HK-2 (cell line): ENCODE data around the gene TEX26.

Experiments used
- DNase-seq: peaks from one replicate; pipeline ENCODE4 v3.0.0-alpha.2; 2018; ENCODE audit not compliant: unreplicated experiment

Gene TEX26

GRCh38 chr13:30932481-30933353 is at the start of gene TEX26:
Gene TEX26, plus strand, starts transcription at chr13:30932656. Its CDS starts 60 bp downstream, at chr13:30932716.
- no peak for DNase-seq

DNA sequence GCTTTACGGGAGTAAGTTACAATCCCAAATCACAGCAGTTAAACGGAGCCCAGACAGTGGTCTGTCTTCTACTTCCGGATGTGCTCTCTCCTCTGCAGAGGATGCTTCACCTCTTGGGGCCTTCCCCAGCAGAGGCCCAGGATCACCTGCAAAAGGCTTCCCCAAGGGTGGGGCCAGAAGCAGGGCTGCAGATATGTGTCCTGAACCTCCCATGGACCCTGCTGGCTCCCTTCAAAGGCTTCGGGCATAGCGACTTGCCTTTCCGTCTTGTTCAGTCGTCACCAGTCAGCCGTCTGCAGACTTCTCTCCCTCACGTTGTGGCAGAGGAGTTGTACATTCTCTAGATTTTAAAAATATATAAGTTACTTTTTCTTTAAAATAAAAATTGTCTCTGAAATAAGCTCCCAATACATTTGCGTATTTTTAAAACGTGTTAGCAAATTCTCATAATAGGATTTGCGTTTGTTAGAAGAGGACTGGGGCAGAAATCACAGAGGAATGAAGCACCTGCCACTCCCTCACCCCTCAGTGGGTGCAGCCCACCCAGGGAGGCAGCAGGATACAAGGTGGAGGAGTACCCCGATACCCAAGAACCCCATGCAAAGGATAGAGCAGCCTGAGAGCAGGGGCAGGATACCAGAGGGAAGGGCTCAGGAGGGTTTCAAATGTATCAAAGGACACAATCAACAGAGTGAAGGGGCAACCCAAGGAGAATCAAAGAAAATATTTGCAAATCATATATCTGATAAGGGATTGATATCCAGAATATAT is 49.3 kb upstream of the TEX26 start:
- no peak for DNase-seq

GRCh38 chr13:30884543-30884942 is 47.9 kb upstream of the TEX26 start:
- DNase-seq: no peak

DNA sequence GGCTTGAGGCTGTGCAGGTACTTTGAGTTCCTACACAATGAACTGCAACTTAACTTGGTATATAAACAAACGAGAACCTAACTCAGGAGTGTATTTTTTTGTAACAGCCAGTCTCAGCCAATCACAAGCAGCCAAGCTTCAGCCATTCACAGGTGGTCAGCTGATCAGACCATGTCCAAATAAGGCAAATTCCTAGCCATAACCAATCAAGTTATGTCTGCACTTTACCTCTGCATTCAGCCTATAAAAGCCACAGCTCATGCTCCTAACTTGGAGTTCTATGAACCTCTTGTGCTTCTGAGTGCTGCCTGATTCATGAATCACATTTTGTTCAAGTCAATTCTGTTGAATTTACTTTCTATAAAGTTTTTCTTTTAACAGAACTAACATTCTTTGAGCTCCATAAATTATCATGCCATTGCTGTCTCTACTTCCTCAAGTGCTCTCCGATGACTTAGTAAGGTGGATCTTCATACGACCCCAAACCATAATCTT is 43.2 kb upstream of the TEX26 start:
- no peak for DNase-seq

- DNase-seq: no peak
Observed at GRCh38 chr13:30892966-30893365, 39.5 kb upstream of the TEX26 start.

DNA sequence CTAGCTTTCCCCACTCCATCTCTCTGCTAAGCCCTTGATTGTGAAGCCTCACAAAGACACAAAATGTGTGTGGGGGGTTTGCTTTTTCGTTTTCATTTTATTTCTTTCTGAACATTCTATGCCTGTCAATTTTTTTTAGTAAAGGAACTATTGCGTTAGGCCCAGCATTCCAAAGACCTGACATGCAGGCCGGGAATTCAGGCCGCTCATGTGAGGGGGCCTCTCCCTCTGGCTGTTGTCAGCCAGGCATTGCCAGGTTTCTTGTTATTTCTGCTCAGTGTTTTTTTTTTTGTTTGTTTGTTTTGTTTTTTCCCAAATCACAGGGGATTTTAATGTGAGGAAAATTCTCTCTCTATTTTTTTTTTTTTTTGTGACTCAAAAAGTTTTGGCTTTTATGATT is 36.7 kb upstream of the TEX26 start:
- peak; percentile 30 for DNase-seq

DNA sequence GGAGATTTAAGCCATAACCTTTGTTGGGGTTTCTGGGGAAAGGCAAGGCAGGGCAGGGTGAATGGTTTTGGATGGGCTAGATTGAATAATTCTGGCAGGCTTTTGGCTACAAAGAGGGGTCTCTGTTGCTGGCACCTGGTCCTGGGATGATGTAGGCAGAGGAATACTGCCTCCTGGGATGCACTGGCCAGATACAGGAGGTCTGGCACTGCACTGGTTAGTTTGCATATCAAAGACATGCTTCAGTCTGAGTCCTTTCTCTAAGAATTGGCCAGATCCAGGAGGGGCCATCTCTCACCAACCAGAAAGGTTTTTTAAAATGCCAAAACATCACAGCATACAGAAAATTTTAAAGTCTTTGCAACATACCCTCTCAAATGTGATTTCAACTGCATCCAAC is 34.4 kb upstream of the TEX26 start:
- DNase-seq: no peak

DNA sequence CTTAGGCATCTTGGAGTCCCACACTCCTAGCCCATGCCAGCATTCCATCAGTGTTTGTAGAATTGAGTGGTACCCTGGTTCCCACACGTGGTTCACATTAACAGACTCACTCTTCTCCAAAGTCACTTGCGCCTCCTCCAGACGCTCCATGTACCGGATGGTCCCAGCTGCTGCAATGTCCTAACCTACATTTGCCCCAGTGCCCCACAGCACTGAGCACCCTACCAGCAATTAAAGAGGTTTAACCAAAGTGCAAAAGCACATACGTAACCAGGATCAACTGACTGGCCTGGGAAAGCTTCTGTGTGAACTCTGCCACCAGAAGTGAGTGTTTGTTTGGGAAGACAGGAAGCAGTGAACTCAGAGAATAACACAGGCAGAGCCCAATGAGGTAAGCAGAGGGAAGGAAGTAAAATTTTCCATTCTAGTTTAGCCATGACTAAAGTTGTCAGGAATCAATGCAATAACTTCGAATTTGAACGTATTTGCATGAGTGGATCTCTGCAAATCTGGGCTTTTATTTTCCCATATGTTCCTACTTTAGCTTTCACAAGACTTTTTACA is 33.7 kb upstream of the TEX26 start:
- no peak for DNase-seq

GRCh38 chr13:30900436-30900835 is 32.0 kb upstream of the TEX26 start:
- DNase-seq: no peak

GRCh38 chr13:30900952-30901749 is 31.3 kb upstream of the TEX26 start:
- DNase-seq: no peak

- no peak for DNase-seq
Observed at GRCh38 chr13:30904043-30904442, 28.4 kb upstream of the TEX26 start.

- no peak for DNase-seq
Observed at GRCh38 chr13:30905932-30906383, 26.5 kb upstream of the TEX26 start, which contains the start of gene MEDAG. Gene MEDAG, plus strand, starts transcription at chr13:30906271. Its CDS starts 245 bp downstream, at chr13:30906516.

GRCh38 chr13:30906411-30907051 is 25.9 kb upstream of the TEX26 start:
- no peak for DNase-seq

- DNase-seq: no peak
Observed at GRCh38 chr13:30907121-30907861, 25.2 kb upstream of the TEX26 start.

GRCh38 chr13:30908416-30908980 is 24.0 kb upstream of the TEX26 start:
- no peak for DNase-seq

GRCh38 chr13:30910676-30911075 is 21.8 kb upstream of the TEX26 start:
- DNase-seq: no peak

GRCh38 chr13:30915691-30916541 is 16.5 kb upstream of the TEX26 start:
- no peak for DNase-seq

- DNase-seq: no peak
Observed at GRCh38 chr13:30916991-30917390, 15.5 kb upstream of the TEX26 start.
